Stimulated activated CD4-positive, alpha-beta T cell treated with anti-CD3 and anti-CD28 coated beads, Interleukin-2, amount 100 ng/mL, for 48 hours (primary cell): ENCODE results near the gene SRP68.
"Not testable (repeated sequence)": the region's sequence is repeated elsewhere in the genome, so short reads cannot be mapped to it uniquely, and the experiment has no call there.

Experiments
- DNase-seq, 2 donors: peaks; one replicate each; pipeline ENCODE4 v3.0.0-alpha.2; 2020

The SRP68 gene

DNA sequence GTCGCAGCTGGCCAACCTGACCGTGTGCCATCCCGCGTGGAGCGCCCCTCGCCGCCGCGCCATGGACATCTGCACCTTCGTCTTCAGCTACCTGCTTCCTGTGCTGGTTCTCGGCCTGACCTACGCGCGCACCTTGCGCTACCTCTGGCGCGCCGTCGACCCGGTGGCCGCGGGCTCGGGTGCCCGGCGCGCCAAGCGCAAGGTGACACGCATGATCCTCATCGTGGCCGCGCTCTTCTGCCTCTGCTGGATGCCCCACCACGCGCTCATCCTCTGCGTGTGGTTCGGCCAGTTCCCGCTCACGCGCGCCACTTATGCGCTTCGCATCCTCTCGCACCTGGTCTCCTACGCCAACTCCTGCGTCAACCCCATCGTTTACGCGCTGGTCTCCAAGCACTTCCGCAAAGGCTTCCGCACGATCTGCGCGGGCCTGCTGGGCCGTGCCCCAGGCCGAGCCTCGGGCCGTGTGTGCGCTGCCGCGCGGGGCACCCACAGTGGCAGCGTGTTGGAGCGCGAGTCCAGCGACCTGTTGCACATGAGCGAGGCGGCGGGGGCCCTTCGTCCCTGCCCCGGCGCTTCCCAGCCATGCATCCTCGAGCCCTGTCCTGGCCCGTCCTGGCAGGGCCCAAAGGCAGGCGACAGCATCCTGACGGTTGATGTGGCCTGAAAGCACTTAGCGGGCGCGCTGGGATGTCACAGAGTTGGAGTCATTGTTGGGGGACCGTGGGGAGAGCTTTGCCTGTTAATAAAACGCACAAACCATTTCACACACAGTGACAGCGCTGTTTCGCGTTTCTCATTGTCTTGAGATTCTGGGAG lies 4.7 kb upstream of the SRP68 start:
- DNase-seq, result no peak

DNA sequence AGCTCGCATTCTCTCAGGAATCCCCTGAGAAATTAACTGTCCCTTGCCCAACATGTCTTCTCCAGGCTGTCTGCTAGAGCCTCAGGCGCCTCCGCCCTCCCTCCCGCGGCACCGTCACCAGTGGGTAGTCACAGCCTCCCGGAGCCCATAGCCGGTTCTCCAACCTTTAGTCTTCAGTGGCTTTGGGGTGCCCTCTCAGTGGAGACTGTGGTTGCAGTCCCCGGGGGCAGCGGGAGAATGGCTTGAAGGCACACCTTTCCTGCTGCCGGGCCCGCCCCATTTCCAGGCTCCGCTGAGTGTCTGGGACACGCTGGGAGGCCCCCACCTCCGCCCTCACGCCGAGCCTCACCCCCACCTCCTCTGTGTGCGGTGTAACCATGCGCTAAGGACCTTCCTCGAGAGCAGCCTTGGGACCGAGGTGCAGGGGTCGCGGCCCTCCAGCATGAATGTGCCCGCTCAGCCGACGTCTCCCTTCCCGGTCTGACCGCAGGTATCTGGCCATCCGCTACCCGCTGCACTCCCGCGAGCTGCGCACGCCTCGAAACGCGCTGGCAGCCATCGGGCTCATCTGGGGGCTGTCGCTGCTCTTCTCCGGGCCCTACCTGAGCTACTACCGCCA lies 3.9 kb upstream of the SRP68 start:
- DNase-seq, result no peak

DNA sequence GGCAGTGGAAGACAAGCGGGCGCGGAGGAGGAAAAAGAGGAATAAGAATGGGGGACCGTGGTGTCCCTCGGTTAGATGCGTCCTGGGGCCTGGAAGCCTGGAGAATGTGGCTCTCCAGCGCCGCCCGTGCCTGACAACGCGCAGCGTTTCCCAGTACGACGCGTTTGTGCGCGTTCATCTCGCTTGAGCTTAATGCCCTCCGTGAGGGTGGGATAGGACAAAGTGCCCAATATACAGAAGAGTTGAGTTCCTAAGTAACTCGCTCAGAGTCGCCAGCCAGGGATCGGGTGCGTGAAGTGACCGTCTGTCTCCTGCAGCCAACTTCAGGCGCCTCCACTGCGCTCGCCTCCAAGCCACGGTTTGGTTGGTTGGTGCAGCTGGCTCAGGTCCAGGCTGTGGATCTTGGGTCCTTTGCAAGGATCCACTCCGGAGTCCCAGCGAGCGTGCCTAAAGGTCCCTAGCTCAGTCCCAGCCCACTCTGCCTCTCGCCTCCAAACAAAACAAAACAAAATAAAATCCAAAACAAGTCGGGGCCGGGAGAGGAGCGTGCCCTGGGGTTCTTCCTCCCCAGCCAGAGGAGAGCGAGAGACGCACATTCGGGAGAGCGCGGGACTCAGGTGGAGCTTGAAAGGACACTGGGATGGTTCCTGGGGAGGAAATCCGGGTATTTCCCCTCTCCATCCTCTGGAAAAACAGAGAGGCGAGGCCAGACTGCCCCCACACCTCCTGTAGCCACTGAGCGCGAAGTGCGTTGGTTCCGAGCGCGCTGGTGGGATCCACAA lies 3.2 kb upstream of the SRP68 start:
- no peak for DNase-seq

DNA sequence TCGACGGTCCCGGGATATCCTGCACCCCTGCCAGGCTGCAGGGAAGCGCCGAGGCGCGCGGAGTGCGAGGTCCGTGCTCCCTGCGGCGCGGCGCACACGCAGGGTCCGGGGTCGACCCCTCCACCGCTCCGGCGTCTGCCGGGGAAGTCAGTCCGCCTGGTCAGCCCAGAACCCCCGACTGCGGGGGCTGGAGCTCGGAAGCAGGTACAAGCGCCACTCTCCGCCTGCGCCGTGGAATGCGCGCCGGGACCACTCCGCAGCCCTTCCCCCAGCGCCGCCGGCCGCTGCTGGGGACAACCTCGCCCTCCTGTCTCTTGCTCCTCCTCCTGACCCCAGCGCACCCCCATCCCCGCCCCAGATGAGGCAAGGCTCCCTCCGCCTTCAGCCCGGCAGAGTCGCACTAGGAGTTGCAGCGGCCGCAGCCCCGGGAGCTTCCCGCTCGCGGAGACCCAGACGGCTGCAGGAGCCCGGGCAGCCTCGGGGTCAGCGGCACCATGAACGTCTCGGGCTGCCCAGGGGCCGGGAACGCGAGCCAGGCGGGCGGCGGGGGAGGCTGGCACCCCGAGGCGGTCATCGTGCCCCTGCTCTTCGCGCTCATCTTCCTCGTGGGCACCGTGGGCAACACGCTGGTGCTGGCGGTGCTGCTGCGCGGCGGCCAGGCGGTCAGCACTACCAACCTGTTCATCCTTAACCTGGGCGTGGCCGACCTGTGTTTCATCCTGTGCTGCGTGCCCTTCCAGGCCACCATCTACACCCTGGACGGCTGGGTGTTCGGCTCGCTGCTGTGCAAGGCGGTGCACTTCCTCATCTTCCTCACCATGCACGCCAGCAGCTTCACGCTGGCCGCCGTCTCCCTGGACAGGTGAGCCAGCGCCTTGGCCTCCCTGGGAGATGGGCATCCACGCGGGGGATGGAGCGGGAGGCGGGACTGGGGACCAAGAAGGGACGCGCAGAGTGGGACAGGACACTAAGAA lies 2.4 kb upstream of the SRP68 start, which contains the start of gene GALR2:
TSS of gene GALR2 (plus strand) at position 392 of the 974 bp plus-strand sequence. CDS start at position 495, 103 bp downstream.
- DNase-seq, result no peak

DNA sequence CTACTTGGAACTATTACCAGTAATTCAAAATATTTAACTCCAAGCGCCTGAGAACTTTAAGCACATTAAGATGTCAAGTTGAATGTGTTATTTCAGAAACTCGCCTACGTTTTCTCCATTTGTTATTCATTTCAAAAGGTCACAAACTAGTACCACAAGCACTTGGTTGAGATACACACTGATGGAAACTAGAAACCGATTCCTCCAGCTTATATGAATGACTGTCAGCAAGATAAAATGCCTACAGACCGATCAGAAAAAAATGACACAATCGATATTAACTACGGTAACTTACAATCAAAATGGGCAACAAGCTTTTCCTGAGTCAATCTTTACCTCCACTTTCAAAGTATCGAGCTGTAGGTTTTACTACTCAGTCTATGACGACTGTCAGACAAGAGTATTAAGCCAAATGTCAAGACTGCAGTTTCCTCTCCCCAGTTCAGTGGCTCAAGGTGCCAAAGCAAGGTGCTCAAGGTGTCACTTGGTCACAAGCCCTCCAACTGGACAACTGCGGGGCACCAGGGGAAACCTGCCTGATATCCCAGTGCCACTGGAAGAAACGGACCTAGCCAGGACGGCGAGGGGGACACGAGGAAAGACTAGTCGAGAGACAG lies 678 bp downstream of the SRP68 start:
- DNase-seq, result peak in 1 of 2 donors; percentile 41

DNA sequence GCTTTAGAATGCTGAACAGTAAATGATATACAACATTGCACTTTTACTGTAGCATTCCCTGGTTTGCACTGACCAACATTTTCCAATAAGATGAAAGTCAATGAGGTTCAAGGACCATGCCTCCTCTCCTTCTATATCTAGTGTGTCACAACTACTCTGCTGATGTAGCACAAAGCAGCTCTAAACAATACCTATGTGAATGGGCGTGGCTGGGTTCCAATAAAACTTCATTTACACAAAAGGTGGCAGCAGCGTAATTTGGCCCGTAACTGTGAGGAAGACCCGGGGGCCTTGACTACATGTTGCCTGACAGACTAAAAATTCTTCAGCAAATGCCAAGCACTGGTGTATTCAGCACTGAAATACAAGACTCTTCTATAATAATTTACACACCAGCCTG lies 6.5 kb downstream of the SRP68 start:
- DNase-seq, result no peak

DNA sequence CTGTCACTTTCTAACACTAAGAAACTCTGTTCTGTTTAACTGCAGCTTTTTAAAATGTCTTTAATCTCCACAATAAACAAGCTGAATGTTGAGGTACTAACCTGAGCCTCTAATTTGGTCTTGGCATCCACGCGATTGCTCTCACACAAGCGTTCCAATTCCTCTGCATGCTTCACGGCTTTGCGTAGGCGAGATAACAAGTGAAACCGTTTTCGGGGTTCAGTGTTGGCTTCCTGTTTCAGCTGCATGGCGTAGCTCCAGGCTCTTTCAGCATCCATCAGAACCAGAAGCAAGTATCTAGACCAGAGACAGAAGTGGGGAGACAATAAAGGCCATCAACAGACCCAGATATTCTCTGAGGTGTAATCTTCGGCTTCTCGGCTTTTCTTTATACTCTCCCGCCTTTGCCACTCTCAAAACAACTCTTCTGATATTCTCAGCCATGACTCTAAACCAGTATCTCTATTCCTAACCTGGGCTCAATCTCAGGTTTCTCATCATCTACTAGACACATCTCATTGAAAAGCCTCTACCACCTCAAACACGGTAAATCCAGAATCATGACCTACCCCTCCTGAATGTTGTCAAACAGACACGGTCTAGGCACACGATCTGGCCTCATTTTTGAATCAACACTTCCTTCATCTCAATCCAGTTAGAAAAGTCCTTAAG lies 8.3 kb downstream of the SRP68 start:
- peak in 1 of 2 donors; percentile 52 for DNase-seq

DNA sequence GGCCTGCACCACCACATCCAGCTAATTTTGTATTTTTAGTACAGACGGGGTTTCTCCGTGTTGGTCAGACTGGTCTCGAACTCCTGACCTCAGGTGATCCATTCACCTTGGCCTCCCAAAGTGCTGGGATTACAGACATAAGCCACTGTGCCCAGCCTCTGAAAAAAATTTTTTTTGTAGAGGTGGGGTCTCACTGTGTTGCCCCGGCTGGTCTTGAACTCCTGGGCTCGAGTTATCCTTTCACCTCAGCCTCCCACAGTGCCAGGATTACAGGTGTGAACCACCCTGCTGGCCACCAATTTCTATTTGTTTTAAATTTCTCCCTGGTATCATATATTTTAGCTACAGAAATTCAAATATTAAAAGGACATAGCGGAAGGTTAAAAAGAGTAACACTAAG lies 14.1 kb downstream of the SRP68 start:
- DNase-seq, result not testable (repeated sequence)

DNA sequence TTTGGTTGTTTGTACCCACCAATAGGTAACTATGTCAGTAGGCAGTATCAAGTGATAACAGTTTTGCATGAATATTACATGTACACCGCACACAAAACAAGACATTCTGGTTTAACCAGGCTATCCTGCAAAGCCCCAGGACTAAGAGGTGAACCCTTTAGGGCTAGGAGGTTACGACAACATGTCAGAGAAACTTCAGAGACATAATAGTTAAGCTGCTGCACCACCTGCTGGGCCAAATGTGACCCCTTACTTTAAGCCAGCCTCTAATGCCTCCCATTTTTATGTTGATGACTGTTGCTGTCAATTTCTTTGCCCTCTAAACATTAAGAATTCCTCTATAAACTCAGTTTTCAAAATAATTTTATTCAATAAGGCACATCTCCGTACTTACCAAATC lies 15.4 kb downstream of the SRP68 start:
- no peak for DNase-seq

DNA sequence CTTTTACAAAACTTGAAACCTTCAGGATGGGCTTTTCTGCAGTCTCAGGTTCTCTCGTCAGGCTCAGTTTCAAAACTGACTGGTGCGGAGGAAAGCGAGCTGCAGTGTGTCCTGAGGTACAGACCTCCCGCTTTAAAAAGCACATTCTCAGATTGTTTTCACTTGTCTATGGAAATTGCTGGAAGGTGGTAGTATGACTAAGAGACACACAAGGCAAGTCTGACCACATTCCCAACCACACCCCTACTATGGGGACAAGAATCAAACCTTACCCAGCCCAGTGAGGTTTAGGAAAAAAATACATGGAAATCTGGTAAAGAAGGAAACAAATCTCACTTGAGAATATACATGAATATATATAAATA lies 18.2 kb downstream of the SRP68 start:
- no peak for DNase-seq

DNA sequence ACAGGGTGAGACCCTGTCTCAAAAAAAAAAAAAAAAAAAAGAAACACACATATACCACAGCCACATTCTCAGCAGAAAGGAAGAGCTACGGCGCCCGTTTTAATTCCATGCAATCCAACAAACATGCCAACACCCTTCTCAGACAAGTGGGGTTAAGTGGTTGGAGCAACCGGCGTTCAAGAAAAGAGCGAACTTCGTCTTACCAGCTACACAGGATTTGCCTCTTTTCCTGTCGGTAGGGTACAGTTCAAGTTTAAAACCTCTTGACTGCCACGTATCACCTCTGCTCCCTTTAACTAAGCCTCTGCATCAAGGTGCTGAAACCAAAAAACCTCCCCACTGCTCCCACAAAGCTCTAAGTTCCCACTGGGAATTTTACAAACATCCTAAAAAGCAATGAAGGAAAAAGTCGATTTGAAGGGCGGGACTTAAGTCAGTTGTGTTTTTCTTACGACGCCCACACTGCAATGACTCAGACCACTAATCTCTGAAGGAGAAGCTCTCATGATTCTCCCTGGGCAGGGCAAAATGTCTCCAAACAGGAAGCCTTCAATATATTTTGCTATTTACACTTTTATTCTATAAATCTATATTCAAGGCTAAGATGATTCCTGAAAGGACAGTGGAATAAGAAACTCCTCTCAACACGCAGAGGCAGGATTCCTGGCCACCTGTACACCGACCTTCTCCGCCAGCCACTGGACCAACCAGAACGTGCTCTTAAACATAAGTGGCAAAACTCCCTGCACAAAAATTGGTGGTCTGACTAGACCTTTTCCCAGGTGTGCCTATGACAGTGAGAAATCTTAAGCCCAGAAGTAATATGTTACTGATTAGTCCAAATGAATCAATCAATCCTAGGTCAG lies 18.8 kb downstream of the SRP68 start:
- no peak for DNase-seq

DNA sequence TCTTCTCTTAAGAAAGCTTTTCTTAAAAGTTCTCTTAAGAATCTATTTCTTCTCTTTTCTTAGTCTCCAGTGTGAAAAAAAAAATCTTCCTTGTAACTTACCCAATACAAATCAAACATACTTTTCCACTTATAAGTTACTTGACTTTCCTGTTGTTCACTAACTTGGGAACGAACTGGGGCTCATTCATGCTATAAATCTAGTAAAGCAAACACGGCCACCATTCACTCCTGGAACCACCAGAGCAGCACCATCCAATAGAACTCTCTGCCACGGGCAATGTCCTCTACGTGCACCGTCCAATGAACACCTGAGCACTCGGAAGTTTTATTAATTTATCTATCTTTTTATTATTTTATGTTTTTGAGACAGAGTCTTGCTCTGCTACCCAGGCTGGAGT lies 20.8 kb downstream of the SRP68 start:
- DNase-seq, result no peak

DNA sequence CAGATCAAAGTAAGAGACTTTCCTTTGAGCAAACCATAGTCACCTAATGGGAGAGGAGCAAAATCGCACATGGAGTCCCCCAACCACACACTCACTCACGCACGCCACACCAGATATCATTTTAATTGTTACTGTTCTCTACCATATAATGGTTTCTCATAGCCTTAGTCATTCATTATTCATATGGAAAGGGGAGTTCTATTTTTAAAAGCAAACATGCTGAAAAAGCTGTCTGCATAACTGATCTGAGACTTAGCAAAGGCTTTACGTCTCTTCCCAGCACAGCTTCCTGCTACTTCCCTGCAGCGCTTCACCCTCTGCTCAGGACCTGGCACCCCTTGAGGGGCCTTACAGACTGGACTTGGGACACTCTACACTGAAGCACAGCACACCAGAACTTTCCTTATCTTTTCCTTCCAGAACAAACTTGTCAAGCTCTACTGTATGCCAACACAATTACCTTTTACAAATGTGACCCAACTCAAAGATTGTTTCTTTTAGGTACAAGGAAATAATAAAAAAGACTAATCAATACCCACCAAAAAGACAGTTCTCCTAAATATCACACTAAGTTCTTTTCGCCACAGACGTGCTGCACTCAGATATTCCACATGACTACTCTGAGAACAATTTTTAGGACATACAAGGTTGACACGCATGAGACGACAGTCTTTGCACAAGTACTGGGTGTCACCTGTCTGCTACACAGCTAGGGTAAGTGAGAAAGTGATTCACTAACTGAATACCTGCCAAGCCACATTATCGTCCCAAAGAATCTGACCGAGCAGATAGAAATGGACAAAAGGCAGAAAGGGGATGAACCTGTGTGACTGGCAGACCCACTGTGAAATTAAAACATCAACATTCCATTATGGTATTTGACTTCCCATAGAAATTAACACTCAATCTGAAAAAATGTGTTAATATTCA lies 21.5 kb downstream of the SRP68 start:
- DNase-seq, result no peak

DNA sequence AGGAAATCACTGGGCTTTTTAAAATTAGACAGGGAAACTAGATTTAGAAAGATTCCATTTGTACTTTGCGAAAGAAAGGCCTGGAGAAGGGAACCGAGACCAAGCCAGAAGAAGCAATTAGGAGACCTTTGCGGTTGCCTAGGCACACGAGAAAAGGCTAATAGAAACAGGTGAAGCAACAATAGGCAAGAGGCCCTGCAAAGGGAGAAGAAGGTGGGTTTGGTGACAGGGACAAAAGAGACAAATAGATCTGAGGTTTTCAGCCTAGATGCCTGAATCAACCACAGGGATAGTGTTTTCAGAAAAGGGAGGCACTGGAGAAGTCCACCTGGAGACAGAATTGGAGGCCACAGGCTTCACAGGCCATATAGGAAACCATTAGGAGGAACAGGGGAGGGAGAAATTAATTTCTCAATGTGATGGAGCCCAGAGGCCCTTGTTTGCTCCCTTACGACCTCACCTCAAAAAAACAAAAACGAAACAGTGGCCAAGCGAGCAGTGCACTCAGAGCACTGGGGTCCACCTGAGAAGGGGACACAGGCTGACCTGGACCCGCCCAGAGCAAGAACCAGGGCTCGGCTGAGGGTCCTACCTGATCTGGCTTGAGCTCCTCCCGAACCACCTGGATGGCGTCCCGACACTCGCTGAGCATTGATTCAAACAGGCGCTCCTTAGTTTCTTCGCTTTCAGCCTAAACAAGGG lies 22.3 kb downstream of the SRP68 start:
- DNase-seq, result no peak

DNA sequence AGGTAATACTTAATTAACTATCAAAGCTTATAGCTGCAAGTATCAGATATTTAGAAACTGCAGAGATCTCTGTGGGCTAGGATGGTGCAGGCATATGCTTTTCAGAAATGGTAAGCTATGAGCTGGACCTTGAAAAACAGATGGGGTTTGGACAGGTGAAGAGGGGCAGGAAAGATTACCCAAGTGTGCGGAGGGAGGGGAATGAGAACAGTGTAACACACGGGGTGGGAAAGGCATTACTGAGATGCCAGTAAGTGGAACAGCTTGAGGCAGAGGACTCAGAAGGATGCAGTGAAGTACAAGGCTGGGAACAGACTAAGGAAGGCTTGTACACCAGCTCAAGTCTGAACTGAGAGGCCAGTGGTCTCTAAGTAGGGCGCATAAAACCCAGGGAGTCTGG lies 23.1 kb downstream of the SRP68 start:
- no peak for DNase-seq

DNA sequence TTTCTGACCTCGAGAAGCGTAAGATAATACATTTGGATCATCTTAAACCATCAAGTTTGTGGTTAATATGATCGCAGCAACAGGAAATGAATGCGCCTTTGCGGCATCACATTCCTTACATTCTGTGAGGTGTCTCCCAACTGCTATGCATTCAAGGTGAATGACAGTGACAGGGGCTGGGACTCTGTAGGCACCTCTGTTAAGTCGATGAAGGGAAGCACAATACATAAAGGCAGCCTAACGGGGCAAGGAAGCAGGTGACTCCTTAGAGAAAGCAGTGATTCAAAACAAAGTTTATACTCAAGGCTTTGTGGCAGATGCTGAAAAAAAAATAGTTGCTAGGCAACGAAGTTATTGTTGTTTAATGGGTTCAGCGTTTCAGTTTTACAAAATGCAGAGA lies 23.6 kb downstream of the SRP68 start:
- DNase-seq, result no peak

DNA sequence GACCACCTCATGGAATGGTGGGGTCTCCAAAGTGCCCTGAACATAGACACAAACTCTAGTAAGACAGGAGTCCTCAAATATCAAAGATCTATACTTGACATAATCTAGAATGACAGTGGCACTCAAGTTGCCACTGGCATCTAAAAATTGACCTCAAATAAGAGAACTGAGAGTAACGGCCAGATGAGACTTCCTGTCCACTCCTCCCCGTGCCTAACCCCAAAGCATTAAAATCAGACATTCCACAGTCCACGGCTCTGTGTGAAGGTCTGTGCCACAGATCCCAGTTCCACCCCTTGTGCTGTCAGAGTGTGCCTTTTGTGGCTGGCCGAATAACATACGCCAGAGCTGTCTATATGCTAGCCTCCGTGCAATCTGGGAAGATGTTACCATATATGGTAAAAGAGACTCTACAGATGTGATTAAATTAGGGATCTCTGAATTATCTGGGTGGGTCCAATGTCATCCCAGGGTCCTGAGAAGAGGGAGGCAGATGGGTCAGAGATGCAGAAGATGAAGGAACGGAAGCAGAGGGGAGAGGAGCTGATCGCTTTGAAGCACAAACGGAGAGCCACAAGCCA lies 24.2 kb downstream of the SRP68 start:
- DNase-seq, result no peak

DNA sequence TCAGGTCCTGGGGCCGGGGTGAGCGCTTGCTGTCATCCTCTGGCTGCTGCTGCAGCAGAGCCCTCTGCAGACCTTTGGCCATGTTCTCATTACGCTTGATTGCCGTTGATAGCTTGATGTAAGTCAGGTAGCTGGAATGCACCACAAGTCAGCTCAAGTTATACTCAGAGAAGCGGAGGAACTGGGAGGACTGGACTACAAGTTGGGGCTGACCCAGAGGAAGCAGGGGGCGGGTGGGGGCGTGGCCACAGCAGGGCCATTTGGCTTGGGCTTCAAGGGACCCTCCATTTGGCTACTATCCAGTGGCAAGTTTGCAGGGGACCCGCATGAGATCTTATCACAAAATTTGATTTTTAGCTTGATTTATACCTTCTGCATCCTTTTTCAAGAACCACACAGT lies 26.3 kb downstream of the SRP68 start:
- no peak for DNase-seq
